Testis (tissue), 2 donors: ENCODE results near the gene EPHX1.

Source experiments
- CTCF ChIP-seq, 3 experiments: fragments of 450-650 bp in 2 of 3; fragments of 200-600 bp in 1 of 3; sonication (generic) in 1 of 3; IDR thresholded peaks; one replicate each; pipeline ENCODE4 v1.5.1; 2016 to 2019; ENCODE audit warnings: antibody characterized with exemption in 3 of 3, mild to moderate bottlenecking in 2 of 3, moderate library complexity in 1 of 3
- POLR2A ChIP-seq: fragments of 450-650 bp; IDR thresholded peaks from one replicate; pipeline ENCODE4 v1.6.1; 2017; ENCODE audit warnings: antibody characterized with exemption, mild to moderate bottlenecking, moderate library complexity

GRCh38 chr1:225860876-225861441, 51.0 kb downstream of the EPHX1 start:
- no peak for TF ChIP-seq CTCF (IDR thresholded peaks at IDR 0.05)
- TF ChIP-seq POLR2A, result no peak
